Loucy (cell line): ENCODE data around the gene SURF1.

ENCODE experiments used
- H2AFZ ChIP-seq: fragments of 200-600 bp; sonication (generic); 2 replicates; pipeline ENCODE4 v1.6.0; 2016; ENCODE audit warnings: antibody characterized with exemption, mild to moderate bottlenecking, low read length, moderate library complexity
- H3F3A ChIP-seq: fragments of 200-600 bp; 2 replicates; pipeline ENCODE4 v1.6.0; 2016; ENCODE audit warnings: antibody characterized with exemption, low read depth, mild to moderate bottlenecking
- H3K27me3 ChIP-seq: fragments of 200-600 bp; sonication (generic); 2 replicates; pipeline ENCODE4 v1.6.1; 2014; ENCODE audit warnings: low read length, mild to moderate bottlenecking; ENCODE audit not compliant: insufficient read depth, poor library complexity, severe bottlenecking
- H3K36me3 ChIP-seq: fragments of 200-600 bp; sonication (generic); 2 replicates; pipeline ENCODE4 v1.6.1; 2016; ENCODE audit warnings: low read length; ENCODE audit not compliant: insufficient read depth
- H3K4me1 ChIP-seq: fragments of 200-600 bp; sonication (generic); 2 replicates; pipeline ENCODE4 v1.5.1; 2014; ENCODE audit warnings: low read length, mild to moderate bottlenecking; ENCODE audit not compliant: insufficient read depth, poor library complexity, severe bottlenecking
- H3K4me2 ChIP-seq: fragments of 200-600 bp; sonication (generic); 2 replicates; pipeline ENCODE4 v1.6.0; 2014; ENCODE audit warnings: antibody characterized with exemption, low read length, low read depth, mild to moderate bottlenecking; ENCODE audit not compliant: poor library complexity, severe bottlenecking
- H3K4me3 ChIP-seq: fragments of 200-600 bp; sonication (generic); 2 replicates; pipeline ENCODE4 v1.5.1; 2014; ENCODE audit warnings: low read length, mild to moderate bottlenecking, mixed read lengths; ENCODE audit not compliant: poor library complexity, severe bottlenecking
- H3K79me2 ChIP-seq: fragments of 200-600 bp; sonication (generic); 2 replicates; pipeline ENCODE4 v1.6.1; 2014; ENCODE audit warnings: low read length; ENCODE audit not compliant: insufficient read depth
- H3K9ac ChIP-seq: fragments of 200-600 bp; sonication (generic); 2 replicates; pipeline ENCODE4 v1.6.0; 2014; ENCODE audit warnings: mild to moderate bottlenecking, low read depth, low read length, moderate library complexity; ENCODE audit not compliant: poor library complexity, severe bottlenecking
- H3K9me2 ChIP-seq: fragments of 200-600 bp; sonication (generic); replicated peaks from 2 replicates; pipeline ENCODE4 v1.6.1; 2016; ENCODE audit warnings: low read depth, low read length, mixed read lengths
- H3K9me3 ChIP-seq: fragments of 200-600 bp; sonication (generic); 2 replicates; pipeline ENCODE4 v1.6.1; 2014; ENCODE audit warnings: mild to moderate bottlenecking, antibody characterized with exemption, low read length, low read depth; ENCODE audit not compliant: insufficient read depth
- H4K20me1 ChIP-seq: fragments of 200-600 bp; sonication (generic); 2 replicates; pipeline ENCODE4 v1.6.0; 2014; ENCODE audit warnings: antibody characterized with exemption, low read length, mild to moderate bottlenecking; ENCODE audit not compliant: insufficient read depth, poor library complexity, severe bottlenecking
- CTCF ChIP-seq: fragments of 200-600 bp; sonication (generic); conservative IDR thresholded peaks from 2 replicates; pipeline ENCODE4 v1.5.1; 2014; ENCODE audit warnings: mild to moderate bottlenecking, antibody characterized with exemption, low read length
- EZH2phosphoT487 ChIP-seq: fragments of 200-600 bp; IDR thresholded peaks from 2 replicates; pipeline ENCODE4 v1.6.1; 2018; ENCODE audit warnings: antibody characterized with exemption, mild to moderate bottlenecking, moderate library complexity, borderline replicate concordance

SURF1 gene

GRCh38 chr9:133340916-133341315 lies 15.4 kb downstream of the SURF1 start:
- Histone ChIP-seq H3F3A (no peaks in the 10 kb centered on the region), H2AFZ (no peak overlapping the region), H3K27me3 (no peaks in the 10 kb centered on the region), H3K36me3 (peaks cover 24% of the 10 kb centered on the region; the same call in 1 of the 2 replicates), H3K79me2 (peaks cover 11% of the 10 kb centered on the region), H4K20me1 (peaks cover 4% of the 10 kb centered on the region), H3K9me3 (no peaks in the 10 kb centered on the region), H3K4me3 (no peak overlapping the region), H3K4me2 (peak overlapping the region; percentile 11), H3K9ac (peak overlapping the region; percentile 31), H3K4me1 (peaks cover 15% of the 10 kb centered on the region), H3K9me2 (no peaks in the 10 kb centered on the region)
- TF ChIP-seq EZH2phosphoT487 = no peak
- TF ChIP-seq CTCF = no peak

- Histone ChIP-seq H3K9ac (peak overlapping the region; percentile 31), H3F3A (no peaks in the 10 kb centered on the region), H3K36me3 (peaks cover 24% of the 10 kb centered on the region; the same call in 1 of the 2 replicates), H3K4me2 (peak overlapping the region; percentile 11), H3K27me3 (no peaks in the 10 kb centered on the region), H3K79me2 (peaks cover 11% of the 10 kb centered on the region), H3K4me3 (no peak overlapping the region), H3K9me2 (no peaks in the 10 kb centered on the region), H3K9me3 (no peaks in the 10 kb centered on the region), H3K4me1 (peaks cover 10% of the 10 kb centered on the region), H2AFZ (no peak overlapping the region), H4K20me1 (peaks cover 3% of the 10 kb centered on the region)
- TF ChIP-seq CTCF (no peak), EZH2phosphoT487 (no peak)
Observed at GRCh38 chr9:133340256-133340655, 16.0 kb downstream of the SURF1 start.

GRCh38 chr9:133339641-133340040 lies 16.6 kb downstream of the SURF1 start:
- H4K20me1 ChIP-seq = peaks cover 9% of the 10 kb centered on the region
- no peak overlapping the region for H3K4me2 ChIP-seq
- no peak for TF ChIP-seq EZH2phosphoT487
- TF ChIP-seq CTCF = no peak
- peaks cover 24% of the 10 kb centered on the region; the same call in 1 of the 2 replicates for H3K36me3 ChIP-seq
- peaks cover 13% of the 10 kb centered on the region for H3K4me1 ChIP-seq
- no peaks in the 10 kb centered on the region for H3F3A ChIP-seq
- H3K9me2 ChIP-seq = no peaks in the 10 kb centered on the region
- no peaks in the 10 kb centered on the region for H3K9me3 ChIP-seq
- H3K4me3 ChIP-seq = no peak overlapping the region
- no peak overlapping the region for H2AFZ ChIP-seq
- H3K27me3 ChIP-seq = no peaks in the 10 kb centered on the region
- H3K9ac ChIP-seq = no peak overlapping the region
- peaks cover 13% of the 10 kb centered on the region for H3K79me2 ChIP-seq
